MM.1S (cell line): ENCODE results near the gene MAGI3.

ENCODE experiments used
- DNase-seq: peaks from one replicate; pipeline ENCODE4 v3.0.0-alpha.2; 2015
- H2AFZ ChIP-seq: fragments of 300-600 bp; sonication (generic); 2 replicates; pipeline ENCODE4 v1.6.0; 2016; ENCODE audit warnings: antibody characterized with exemption, low read length
- H3F3A ChIP-seq: fragments of 300-600 bp; sonication (generic); 2 replicates; pipeline ENCODE4 v1.6.1; 2016; ENCODE audit warnings: mild to moderate bottlenecking, antibody characterized with exemption, low read length, moderate library complexity, mixed read lengths; ENCODE audit not compliant: insufficient read depth
- H3K27ac ChIP-seq: fragments of 300-600 bp; sonication (generic); 2 replicates; pipeline ENCODE4 v1.5.1; 2016; ENCODE audit warnings: mild to moderate bottlenecking, low read length
- H3K27me3 ChIP-seq: fragments of 300-600 bp; sonication (generic); replicated peaks from 2 replicates; pipeline ENCODE4 v1.6.0; 2016; ENCODE audit warnings: low read length; ENCODE audit not compliant: insufficient read depth
- H3K36me3 ChIP-seq: fragments of 300-600 bp; sonication (generic); replicated peaks from 2 replicates; pipeline ENCODE4 v1.6.1; 2016; ENCODE audit warnings: mild to moderate bottlenecking, low read length, mixed read lengths; ENCODE audit not compliant: insufficient read depth
- H3K4me1 ChIP-seq: fragments of 300-600 bp; sonication (generic); 2 replicates; pipeline ENCODE4 v1.6.1; 2016; ENCODE audit warnings: low read length, mixed read lengths
- H3K4me2 ChIP-seq: fragments of 300-600 bp; sonication (generic); 2 replicates; pipeline ENCODE4 v1.6.0; 2016; ENCODE audit warnings: low read depth, low read length
- H3K4me3 ChIP-seq: fragments of 300-600 bp; sonication (generic); 2 replicates; pipeline ENCODE4 v1.5.1; 2016; ENCODE audit warnings: low read length, mixed read lengths
- H3K79me2 ChIP-seq: fragments of 300-600 bp; sonication (generic); 2 replicates; pipeline ENCODE4 v1.6.1; 2016; ENCODE audit warnings: mixed run types, low read length, mixed read lengths
- H3K9ac ChIP-seq: fragments of 300-600 bp; sonication (generic); 2 replicates; pipeline ENCODE4 v1.6.1; 2016; ENCODE audit warnings: low read length, mixed read lengths
- H3K9me2 ChIP-seq: fragments of 300-600 bp; sonication (generic); replicated peaks from 2 replicates; pipeline ENCODE4 v1.6.1; 2016; ENCODE audit warnings: mild to moderate bottlenecking, low read length, mixed read lengths; ENCODE audit not compliant: insufficient read depth
- H3K9me3 ChIP-seq: fragments of 300-600 bp; sonication (generic); replicated peaks from 2 replicates; pipeline ENCODE4 v1.6.1; 2016; ENCODE audit warnings: mild to moderate bottlenecking, low read length, mixed read lengths; ENCODE audit not compliant: insufficient read depth
- H4K20me1 ChIP-seq: fragments of 300-600 bp; sonication (generic); 2 replicates; pipeline ENCODE4 v1.6.1; 2016; ENCODE audit warnings: mild to moderate bottlenecking, low read length, moderate library complexity, mixed read lengths; ENCODE audit not compliant: insufficient read depth
- EZH2 ChIP-seq: fragments of 300-600 bp; sonication (generic); optimal IDR thresholded peaks from 2 replicates; pipeline ENCODE3; 2017; ENCODE audit warnings: low read depth, mild to moderate bottlenecking, antibody characterized with exemption, low read length, mixed read lengths
- EZH2phosphoT487 ChIP-seq: fragments of 300-600 bp; sonication (generic); IDR thresholded peaks from 2 replicates; pipeline ENCODE4 v1.6.1; 2018; ENCODE audit warnings: antibody characterized with exemption, low read length
- TF ChIP-seq, protein P1 (sequence below): fragments of 300-600 bp; sonication (generic); IDR thresholded peaks from 2 replicates; pipeline ENCODE4 v1.5.1; 2016; ENCODE audit warnings: antibody characterized with exemption, low read length, mixed read lengths

Gene MAGI3

DNA sequence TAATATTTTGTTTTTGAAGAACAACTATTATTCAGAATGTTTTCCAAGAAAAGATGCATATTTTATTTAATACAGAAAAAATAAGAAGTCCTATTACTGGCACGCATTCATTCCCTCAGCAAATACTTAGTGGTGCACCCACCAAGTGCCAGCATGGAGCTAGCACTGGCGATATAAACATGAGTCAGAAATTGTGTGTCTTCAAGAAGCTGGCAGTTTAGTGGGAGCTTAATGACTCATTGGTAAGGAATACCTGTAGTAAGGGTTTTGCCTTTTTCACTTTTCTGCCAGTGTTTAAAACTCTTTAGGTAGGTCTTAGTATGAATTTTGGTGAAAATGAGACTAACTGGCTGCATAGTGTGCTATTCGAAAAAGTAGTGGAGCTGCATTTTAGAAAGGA lies 6.3 kb downstream of the MAGI3 start:
- TF ChIP-seq, protein P1, sequence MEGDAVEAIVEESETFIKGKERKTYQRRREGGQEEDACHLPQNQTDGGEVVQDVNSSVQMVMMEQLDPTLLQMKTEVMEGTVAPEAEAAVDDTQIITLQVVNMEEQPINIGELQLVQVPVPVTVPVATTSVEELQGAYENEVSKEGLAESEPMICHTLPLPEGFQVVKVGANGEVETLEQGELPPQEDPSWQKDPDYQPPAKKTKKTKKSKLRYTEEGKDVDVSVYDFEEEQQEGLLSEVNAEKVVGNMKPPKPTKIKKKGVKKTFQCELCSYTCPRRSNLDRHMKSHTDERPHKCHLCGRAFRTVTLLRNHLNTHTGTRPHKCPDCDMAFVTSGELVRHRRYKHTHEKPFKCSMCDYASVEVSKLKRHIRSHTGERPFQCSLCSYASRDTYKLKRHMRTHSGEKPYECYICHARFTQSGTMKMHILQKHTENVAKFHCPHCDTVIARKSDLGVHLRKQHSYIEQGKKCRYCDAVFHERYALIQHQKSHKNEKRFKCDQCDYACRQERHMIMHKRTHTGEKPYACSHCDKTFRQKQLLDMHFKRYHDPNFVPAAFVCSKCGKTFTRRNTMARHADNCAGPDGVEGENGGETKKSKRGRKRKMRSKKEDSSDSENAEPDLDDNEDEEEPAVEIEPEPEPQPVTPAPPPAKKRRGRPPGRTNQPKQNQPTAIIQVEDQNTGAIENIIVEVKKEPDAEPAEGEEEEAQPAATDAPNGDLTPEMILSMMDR = no peak
- TF ChIP-seq EZH2 (no peak), EZH2phosphoT487 (no peak)
- Histone ChIP-seq H3K4me2 (no peak overlapping the region), H3K79me2 (peaks cover 33% of the 10 kb centered on the region)

DNA sequence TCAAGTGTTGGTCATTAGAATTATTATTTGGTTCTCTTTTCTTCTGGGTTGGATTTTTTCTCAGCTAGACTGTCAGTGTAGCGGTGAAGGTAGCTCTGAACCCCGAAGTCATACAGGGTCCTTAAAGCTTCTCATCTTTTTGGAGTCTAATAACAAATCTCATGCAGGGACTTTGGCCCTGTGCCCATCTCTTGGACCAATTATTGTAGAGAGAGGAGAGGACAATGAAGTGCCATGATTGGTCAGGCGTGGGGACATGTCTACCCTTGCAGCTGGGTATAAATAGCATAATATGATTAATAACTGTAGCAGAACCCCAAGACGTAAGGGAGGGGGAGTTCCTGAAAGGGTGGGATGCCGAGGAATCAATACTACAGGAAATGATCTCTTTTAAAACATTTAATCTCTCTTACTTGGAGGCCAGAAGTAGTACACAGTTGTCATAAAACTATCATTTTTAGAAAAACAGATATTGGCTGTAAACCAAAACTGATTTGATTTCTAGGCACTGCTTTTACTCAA lies 8.8 kb downstream of the MAGI3 start:
- H4K20me1 ChIP-seq = no peaks in the 10 kb centered on the region
- no peak overlapping the region for H3K4me3 ChIP-seq
- H3K27me3 ChIP-seq = no peaks in the 10 kb centered on the region
- no peaks in the 10 kb centered on the region for H3K9me3 ChIP-seq
- H3K9me2 ChIP-seq = no peaks in the 10 kb centered on the region
- no peak overlapping the region for H3K27ac ChIP-seq
- no peak for DNase-seq
- peaks cover 14% of the 10 kb centered on the region for H3K79me2 ChIP-seq
- H3K4me2 ChIP-seq = no peak overlapping the region
- no peaks in the 10 kb centered on the region for H3K4me1 ChIP-seq
- TF ChIP-seq EZH2phosphoT487 = no peak
- TF ChIP-seq, protein P1 = no peak
- no peak for TF ChIP-seq EZH2
- H3K9ac ChIP-seq = no peak overlapping the region
- H2AFZ ChIP-seq = no peak overlapping the region
- H3K36me3 ChIP-seq = no peaks in the 10 kb centered on the region
- H3F3A ChIP-seq = no peaks in the 10 kb centered on the region

More for the DNA sequence above, 6.3 kb downstream of the MAGI3 start:
- Histone ChIP-seq H3K9ac (no peak overlapping the region), H3K27ac (no peak overlapping the region), H4K20me1 (no peaks in the 10 kb centered on the region), H3K9me2 (no peaks in the 10 kb centered on the region), H3K4me1 (no peaks in the 10 kb centered on the region), H2AFZ (no peak overlapping the region), H3F3A (0 out of 2 replicates have a peak, but pooled peaks cover under 1% of the 10 kb centered on the region), H3K9me3 (no peaks in the 10 kb centered on the region), H3K4me3 (no peak overlapping the region), H3K36me3 (no peaks in the 10 kb centered on the region), H3K27me3 (no peaks in the 10 kb centered on the region)
- DNase-seq = no peak

DNA sequence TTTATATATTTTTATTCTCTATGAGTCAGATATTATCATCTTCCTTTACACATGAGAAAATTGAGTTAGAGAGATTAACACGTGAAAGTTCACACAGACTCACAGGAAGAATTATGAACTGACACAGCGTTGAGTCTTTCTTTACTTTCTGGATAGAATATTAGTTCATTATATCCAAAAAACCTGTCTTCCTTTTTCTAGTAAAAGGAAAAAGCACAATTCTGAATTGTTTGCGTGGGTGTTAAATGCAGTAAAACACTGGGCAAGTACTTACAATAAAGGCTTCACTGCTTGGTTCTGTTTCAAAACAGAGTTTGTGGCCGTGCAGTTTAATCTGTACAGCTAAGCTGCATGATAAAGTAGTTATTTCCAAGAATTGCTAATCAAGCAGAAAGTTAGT lies 10.8 kb downstream of the MAGI3 start:
- H3K4me3 ChIP-seq = no peak overlapping the region
- no peaks in the 10 kb centered on the region for H3K27me3 ChIP-seq
- no peak overlapping the region for H3K4me2 ChIP-seq
- H3K9me2 ChIP-seq = no peaks in the 10 kb centered on the region
- H3K4me1 ChIP-seq = no peaks in the 10 kb centered on the region
- no peaks in the 10 kb centered on the region for H4K20me1 ChIP-seq
- H2AFZ ChIP-seq = no peak overlapping the region
- no peaks in the 10 kb centered on the region for H3F3A ChIP-seq
- H3K36me3 ChIP-seq = no peaks in the 10 kb centered on the region
- no peaks in the 10 kb centered on the region for H3K9me3 ChIP-seq
- no peak overlapping the region for H3K9ac ChIP-seq
- DNase-seq = no peak
- TF ChIP-seq EZH2phosphoT487 = no peak
- TF ChIP-seq, protein P1 = no peak
- TF ChIP-seq EZH2 = no peak
- H3K79me2 ChIP-seq = peaks cover 11% of the 10 kb centered on the region
- no peak overlapping the region for H3K27ac ChIP-seq
